GM12878 (cell line): ENCODE measurements around the gene MIEN1. TPM values are rescaled to one million over a fixed set of nuclear protein-coding genes. Genes with fewer than 3 reads are reported as not detected.

Experiments
- BHLHE40 ChIP-seq, 2 experiments: fragments of 450-650 bp in 1 of 2; IDR thresholded peaks; 2 replicates each; pipeline ENCODE4 v1.6.1; 2011 to 2017; ENCODE audit warnings: low read depth in 2 of 2, borderline replicate concordance in 1 of 2, improper control_type of control experiment in 1 of 2, low read length in 1 of 2, mild to moderate bottlenecking in 1 of 2
- CBX5 ChIP-seq: sonication (generic); IDR thresholded peaks from 2 replicates; pipeline ENCODE4 v1.6.1; 2016; ENCODE audit warnings: low read depth, moderate library complexity, mild to moderate bottlenecking, inconsistent platforms
- CEBPB ChIP-seq, 2 experiments: fragments of 150-350 bp in 1 of 2; IDR thresholded peaks; 2 replicates each; pipeline ENCODE4 v1.6.1; 2012 to 2014; ENCODE audit warnings: low read depth in 2 of 2, low read length in 2 of 2, borderline replicate concordance in 1 of 2, inconsistent platforms in 1 of 2
- CREB1 ChIP-seq: IDR thresholded peaks from 2 replicates; pipeline ENCODE4 v1.6.1; 2012; ENCODE audit warnings: low read depth, mild to moderate bottlenecking, inconsistent platforms
- EP300 ChIP-seq, 2 experiments: fragments of 150-350 bp in 1 of 2; IDR thresholded peaks; 2 replicates each; pipeline ENCODE4 v1.6.1; 2011 to 2012; ENCODE audit warnings: low read depth in 2 of 2, low read length in 2 of 2, borderline replicate concordance in 1 of 2, improper control_type of control experiment in 1 of 2, inconsistent platforms in 1 of 2; ENCODE audit not compliant: control insufficient read depth in 1 of 2
- EZH2 ChIP-seq: IDR thresholded peaks from 2 replicates; pipeline ENCODE4 v1.6.1; 2012; ENCODE audit warnings: low read depth, mild to moderate bottlenecking, control low read depth, inconsistent platforms, low read length, borderline replicate concordance; ENCODE audit not compliant: control insufficient read depth
- NRF1 ChIP-seq: conservative IDR thresholded peaks from 2 replicates; pipeline ENCODE4 v1.6.1; 2011; ENCODE audit warnings: mild to moderate bottlenecking, low read depth, low read length, improper control_type of control experiment
- PAX5 ChIP-seq: IDR thresholded peaks from 2 replicates; pipeline ENCODE4 v1.6.1; 2011; ENCODE audit warnings: low read depth, low read length, borderline replicate concordance
- PKNOX1 ChIP-seq: fragments of 450-650 bp; IDR thresholded peaks from 2 replicates; pipeline ENCODE4 v1.6.1; 2016; ENCODE audit warnings: mild to moderate bottlenecking
- RUNX3 ChIP-seq: IDR thresholded peaks from 2 replicates; pipeline ENCODE4 v1.6.1; 2012; ENCODE audit warnings: low read length, inconsistent platforms
- TCF3 ChIP-seq: IDR thresholded peaks from 2 replicates; pipeline ENCODE4 v1.6.1; 2012; ENCODE audit warnings: low read depth, mild to moderate bottlenecking, low read length, borderline replicate concordance; ENCODE audit not compliant: insufficient read depth
- YY1 ChIP-seq: IDR thresholded peaks from 2 replicates; pipeline ENCODE4 v1.6.1; 2011; ENCODE audit warnings: low read depth, mild to moderate bottlenecking, low read length
- ZBED1 ChIP-seq: IDR thresholded peaks from 2 replicates; pipeline ENCODE4 v1.6.1; 2016; ENCODE audit warnings: borderline replicate concordance
- ZSCAN29 ChIP-seq: fragments of 450-650 bp; IDR thresholded peaks from 2 replicates; pipeline ENCODE4 v1.6.1; 2017; ENCODE audit warnings: mild to moderate bottlenecking, moderate library complexity
- polyA plus RNA-seq, 11 experiments: library from polyadenylated mRNA; depleted of rRNA in 4 of 11; unstranded in 6 of 11; stranded (reverse) in 5 of 11; fragments of >200 nt; fragmentation: Nextera tagmentation in 4 of 11; fragmentation: Illumina TruSeq in 1 of 11; extraction: Ambion mirVana in 4 of 11; extraction: Trizol in 1 of 11; gene quantifications; 1 replicate in 1 of 11; 2 replicates in 10 of 11; pipeline versions ENCODE4 v1.2.1 to v1.2.3, GENCODE V29; 2011 to 2016; ENCODE audit warnings: inconsistent platforms in 2 of 11, missing spikeins in 2 of 11, low read depth in 1 of 11
- total RNA-seq, 4 experiments: library from RNA; depleted of rRNA in 3 of 4; stranded (reverse); fragments of >200 nt in 3 of 4; fragmentation: Illumina TruSeq in 1 of 4; extraction: Trizol in 1 of 4; gene quantifications; 2 replicates each; pipeline versions ENCODE4 v1.2.1 to v1.2.3, GENCODE V29; 2013 to 2021
- TF ChIP-seq, protein P1 (sequence below): fragments of 450-650 bp; IDR thresholded peaks from 2 replicates; pipeline ENCODE4 v1.6.1; 2017; ENCODE audit warnings: mild to moderate bottlenecking, moderate library complexity
- TF ChIP-seq, protein P2 (sequence below): IDR thresholded peaks from 2 replicates; pipeline ENCODE4 v1.6.1; 2011; ENCODE audit warnings: low read depth, low read length, improper control_type of control experiment, borderline replicate concordance
- TF ChIP-seq, protein P3 (sequence below): IDR thresholded peaks from 2 replicates; pipeline ENCODE4 v1.6.1; 2012; ENCODE audit warnings: improper control_type of control experiment, low read depth, low read length; ENCODE audit not compliant: insufficient replicate concordance

MIEN1 gene
- total and polyA plus RNA-seq, 10 of the 15 experiments (the other 5 are each of a cell fraction or from before 2014, with no cell fraction given) = 24.9 to 89.1 (median 47.7) TPM

DNA sequence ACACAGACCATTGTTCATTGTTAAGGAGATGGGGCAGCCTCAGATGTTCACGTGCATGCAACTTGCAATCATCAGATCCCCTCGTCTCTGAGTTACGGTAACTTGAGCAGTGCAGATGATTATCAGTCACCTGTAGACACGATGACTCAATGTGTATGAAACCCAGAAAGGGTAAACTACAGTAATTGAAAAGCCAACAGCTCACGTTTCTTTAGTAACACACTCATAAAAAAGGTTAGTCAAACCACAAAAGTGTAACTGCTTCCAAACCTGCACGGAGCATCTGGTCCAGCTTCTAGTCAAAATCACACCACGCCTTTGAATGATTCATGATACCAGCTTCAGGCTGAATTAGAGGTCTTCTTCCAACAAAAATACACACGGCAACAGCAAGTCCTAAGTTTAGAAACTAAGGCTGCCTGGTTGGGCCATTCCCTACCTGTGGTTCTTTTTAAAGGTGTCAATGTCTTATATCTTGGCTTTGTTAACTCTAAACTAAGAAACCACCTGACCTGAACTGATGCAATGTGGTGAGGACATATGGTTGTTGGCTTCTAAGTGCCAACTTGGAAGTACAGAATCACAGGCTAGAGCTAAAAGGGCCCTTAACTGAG is 39.7 kb upstream of the MIEN1 start (continued):
- TF ChIP-seq, protein P1, sequence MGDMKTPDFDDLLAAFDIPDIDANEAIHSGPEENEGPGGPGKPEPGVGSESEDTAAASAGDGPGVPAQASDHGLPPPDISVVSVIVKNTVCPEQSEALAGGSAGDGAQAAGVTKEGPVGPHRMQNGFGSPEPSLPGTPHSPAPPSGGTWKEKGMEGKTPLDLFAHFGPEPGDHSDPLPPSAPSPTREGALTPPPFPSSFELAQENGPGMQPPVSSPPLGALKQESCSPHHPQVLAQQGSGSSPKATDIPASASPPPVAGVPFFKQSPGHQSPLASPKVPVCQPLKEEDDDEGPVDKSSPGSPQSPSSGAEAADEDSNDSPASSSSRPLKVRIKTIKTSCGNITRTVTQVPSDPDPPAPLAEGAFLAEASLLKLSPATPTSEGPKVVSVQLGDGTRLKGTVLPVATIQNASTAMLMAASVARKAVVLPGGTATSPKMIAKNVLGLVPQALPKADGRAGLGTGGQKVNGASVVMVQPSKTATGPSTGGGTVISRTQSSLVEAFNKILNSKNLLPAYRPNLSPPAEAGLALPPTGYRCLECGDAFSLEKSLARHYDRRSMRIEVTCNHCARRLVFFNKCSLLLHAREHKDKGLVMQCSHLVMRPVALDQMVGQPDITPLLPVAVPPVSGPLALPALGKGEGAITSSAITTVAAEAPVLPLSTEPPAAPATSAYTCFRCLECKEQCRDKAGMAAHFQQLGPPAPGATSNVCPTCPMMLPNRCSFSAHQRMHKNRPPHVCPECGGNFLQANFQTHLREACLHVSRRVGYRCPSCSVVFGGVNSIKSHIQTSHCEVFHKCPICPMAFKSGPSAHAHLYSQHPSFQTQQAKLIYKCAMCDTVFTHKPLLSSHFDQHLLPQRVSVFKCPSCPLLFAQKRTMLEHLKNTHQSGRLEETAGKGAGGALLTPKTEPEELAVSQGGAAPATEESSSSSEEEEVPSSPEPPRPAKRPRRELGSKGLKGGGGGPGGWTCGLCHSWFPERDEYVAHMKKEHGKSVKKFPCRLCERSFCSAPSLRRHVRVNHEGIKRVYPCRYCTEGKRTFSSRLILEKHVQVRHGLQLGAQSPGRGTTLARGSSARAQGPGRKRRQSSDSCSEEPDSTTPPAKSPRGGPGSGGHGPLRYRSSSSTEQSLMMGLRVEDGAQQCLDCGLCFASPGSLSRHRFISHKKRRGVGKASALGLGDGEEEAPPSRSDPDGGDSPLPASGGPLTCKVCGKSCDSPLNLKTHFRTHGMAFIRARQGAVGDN = peak; percentile 11; the same call in 1 of the 2 replicates
- TF ChIP-seq ZBED1 = peak; percentile 82
- TF ChIP-seq RUNX3 = peak; percentile 98
- TF ChIP-seq, protein P2, sequence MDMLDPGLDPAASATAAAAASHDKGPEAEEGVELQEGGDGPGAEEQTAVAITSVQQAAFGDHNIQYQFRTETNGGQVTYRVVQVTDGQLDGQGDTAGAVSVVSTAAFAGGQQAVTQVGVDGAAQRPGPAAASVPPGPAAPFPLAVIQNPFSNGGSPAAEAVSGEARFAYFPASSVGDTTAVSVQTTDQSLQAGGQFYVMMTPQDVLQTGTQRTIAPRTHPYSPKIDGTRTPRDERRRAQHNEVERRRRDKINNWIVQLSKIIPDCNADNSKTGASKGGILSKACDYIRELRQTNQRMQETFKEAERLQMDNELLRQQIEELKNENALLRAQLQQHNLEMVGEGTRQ = no peak; the same call in 1 of the 2 replicates
- peak; percentile 2 to 95; a peak in 3 of 4 replicates for TF ChIP-seq CEBPB (IDR thresholded peaks at IDR 0.05; ENCODE audit: borderline replicate concordance in 1 of 2, low read depth in 2 of 2, low read length in 2 of 2)
- TF ChIP-seq TCF3 = peak; percentile 91
- no peak for TF ChIP-seq ZSCAN29
- TF ChIP-seq CREB1 = peak; percentile 73
- TF ChIP-seq EP300 (IDR thresholded peaks at IDR 0.05; ENCODE audit: borderline replicate concordance in 1 of 2, control insufficient read depth in 1 of 2, low read depth in 2 of 2, low read length in 2 of 2) = peak; percentile 76 to 92
- TF ChIP-seq YY1 = 0 out of 2 replicates have a peak, but pooled peaks have one; percentile 10
- TF ChIP-seq PAX5 = peak; percentile 75; the same call in 1 of the 2 replicates
- TF ChIP-seq, protein P3, sequence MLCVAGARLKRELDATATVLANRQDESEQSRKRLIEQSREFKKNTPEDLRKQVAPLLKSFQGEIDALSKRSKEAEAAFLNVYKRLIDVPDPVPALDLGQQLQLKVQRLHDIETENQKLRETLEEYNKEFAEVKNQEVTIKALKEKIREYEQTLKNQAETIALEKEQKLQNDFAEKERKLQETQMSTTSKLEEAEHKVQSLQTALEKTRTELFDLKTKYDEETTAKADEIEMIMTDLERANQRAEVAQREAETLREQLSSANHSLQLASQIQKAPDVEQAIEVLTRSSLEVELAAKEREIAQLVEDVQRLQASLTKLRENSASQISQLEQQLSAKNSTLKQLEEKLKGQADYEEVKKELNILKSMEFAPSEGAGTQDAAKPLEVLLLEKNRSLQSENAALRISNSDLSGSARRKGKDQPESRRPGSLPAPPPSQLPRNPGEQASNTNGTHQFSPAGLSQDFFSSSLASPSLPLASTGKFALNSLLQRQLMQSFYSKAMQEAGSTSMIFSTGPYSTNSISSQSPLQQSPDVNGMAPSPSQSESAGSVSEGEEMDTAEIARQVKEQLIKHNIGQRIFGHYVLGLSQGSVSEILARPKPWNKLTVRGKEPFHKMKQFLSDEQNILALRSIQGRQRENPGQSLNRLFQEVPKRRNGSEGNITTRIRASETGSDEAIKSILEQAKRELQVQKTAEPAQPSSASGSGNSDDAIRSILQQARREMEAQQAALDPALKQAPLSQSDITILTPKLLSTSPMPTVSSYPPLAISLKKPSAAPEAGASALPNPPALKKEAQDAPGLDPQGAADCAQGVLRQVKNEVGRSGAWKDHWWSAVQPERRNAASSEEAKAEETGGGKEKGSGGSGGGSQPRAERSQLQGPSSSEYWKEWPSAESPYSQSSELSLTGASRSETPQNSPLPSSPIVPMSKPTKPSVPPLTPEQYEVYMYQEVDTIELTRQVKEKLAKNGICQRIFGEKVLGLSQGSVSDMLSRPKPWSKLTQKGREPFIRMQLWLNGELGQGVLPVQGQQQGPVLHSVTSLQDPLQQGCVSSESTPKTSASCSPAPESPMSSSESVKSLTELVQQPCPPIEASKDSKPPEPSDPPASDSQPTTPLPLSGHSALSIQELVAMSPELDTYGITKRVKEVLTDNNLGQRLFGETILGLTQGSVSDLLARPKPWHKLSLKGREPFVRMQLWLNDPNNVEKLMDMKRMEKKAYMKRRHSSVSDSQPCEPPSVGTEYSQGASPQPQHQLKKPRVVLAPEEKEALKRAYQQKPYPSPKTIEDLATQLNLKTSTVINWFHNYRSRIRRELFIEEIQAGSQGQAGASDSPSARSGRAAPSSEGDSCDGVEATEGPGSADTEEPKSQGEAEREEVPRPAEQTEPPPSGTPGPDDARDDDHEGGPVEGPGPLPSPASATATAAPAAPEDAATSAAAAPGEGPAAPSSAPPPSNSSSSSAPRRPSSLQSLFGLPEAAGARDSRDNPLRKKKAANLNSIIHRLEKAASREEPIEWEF = peak; percentile 79
- peak; percentile 46; the same call in 1 of the 2 replicates for TF ChIP-seq CBX5
- TF ChIP-seq BHLHE40 (IDR thresholded peaks at IDR 0.05; ENCODE audit: borderline replicate concordance in 1 of 2, low read depth in 2 of 2, low read length in 1 of 2) = peak; percentile 99 to 100
- TF ChIP-seq PKNOX1 = no peak
- no peak for TF ChIP-seq EZH2
- TF ChIP-seq NRF1 = no peak
